ENCODE results near the gene KCNMB2.

Gene KCNMB2

GRCh38 chr3:178655488-178655887 lies 119.3 kb downstream of the KCNMB2 start:
- DNase-seq (ENCODE audit: low spot score) = no peak

- DNase-seq (ENCODE audit: low spot score) = no peak
These were observed 122.6 kb downstream of the KCNMB2 start for GRCh38 chr3:178658694-178659325.

- DNase-seq (ENCODE audit: low spot score) = no peak
These were observed 127.1 kb downstream of the KCNMB2 start for GRCh38 chr3:178663201-178663934.

- DNase-seq (ENCODE audit: low spot score) = no peak
These were observed 129.5 kb downstream of the KCNMB2 start for GRCh38 chr3:178665747-178666146.

GRCh38 chr3:178669022-178669601 lies 132.9 kb downstream of the KCNMB2 start:
- no peak for DNase-seq (ENCODE audit: low spot score)

- no peak for DNase-seq (ENCODE audit: low spot score)
These were observed 133.5 kb downstream of the KCNMB2 start for GRCh38 chr3:178669758-178670157.

- no peak for DNase-seq (ENCODE audit: low spot score)
These were observed 135.1 kb downstream of the KCNMB2 start for GRCh38 chr3:178671377-178671776.

GRCh38 chr3:178671791-178672190 lies 135.6 kb downstream of the KCNMB2 start:
- no peak for DNase-seq (ENCODE audit: low spot score)

- DNase-seq (ENCODE audit: low spot score) = no peak
These were observed 136.0 kb downstream of the KCNMB2 start for GRCh38 chr3:178672275-178672674.

GRCh38 chr3:178673529-178673928 lies 137.3 kb downstream of the KCNMB2 start:
- DNase-seq (ENCODE audit: low spot score) = no peak

- DNase-seq (ENCODE audit: low spot score) = no peak
These were observed 139.8 kb downstream of the KCNMB2 start for GRCh38 chr3:178676077-178676476.

GRCh38 chr3:178676942-178677790 lies 140.9 kb downstream of the KCNMB2 start:
- no peak for DNase-seq (ENCODE audit: low spot score)

- DNase-seq (ENCODE audit: low spot score) = no peak
These were observed 141.7 kb downstream of the KCNMB2 start for GRCh38 chr3:178677961-178678360.

GRCh38 chr3:178680037-178680436 lies 143.8 kb downstream of the KCNMB2 start:
- no peak for DNase-seq (ENCODE audit: low spot score)

- DNase-seq (ENCODE audit: low spot score) = no peak
These were observed 144.3 kb downstream of the KCNMB2 start for GRCh38 chr3:178680489-178680888.

- no peak for DNase-seq (ENCODE audit: low spot score)
These were observed 148.8 kb downstream of the KCNMB2 start for GRCh38 chr3:178684881-178685590.

GRCh38 chr3:178685591-178685906 lies 149.3 kb downstream of the KCNMB2 start:
- no peak for DNase-seq (ENCODE audit: low spot score)

GRCh38 chr3:178686826-178687225 lies 150.6 kb downstream of the KCNMB2 start:
- DNase-seq (ENCODE audit: low spot score) = no peak

- no peak for DNase-seq (ENCODE audit: low spot score)
These were observed 154.3 kb downstream of the KCNMB2 start for GRCh38 chr3:178690571-178690970.

GRCh38 chr3:178699364-178699763 lies 163.1 kb downstream of the KCNMB2 start:
- no peak for DNase-seq (ENCODE audit: low spot score)

GRCh38 chr3:178699810-178700209 lies 163.6 kb downstream of the KCNMB2 start:
- DNase-seq (ENCODE audit: low spot score) = no peak

Measured in HuH-7 (cell line).